GM12878 (cell line): ENCODE data around the gene WWOX. TPM values are rescaled to one million over a fixed set of nuclear protein-coding genes. Genes with fewer than 3 reads are reported as not detected.

Experiments
- ATAC-seq: fragments of 200-7000 bp; cut with Tn5 transposase; 3 replicates; pipeline ENCODE4 v1.9.1; 2020; ENCODE audit warnings: mild to moderate bottlenecking, moderate library complexity
- BruUV-seq: library from RNA; stranded (reverse); fragments of 400-500 nt; replicated peaks from 2 replicates; lab custom pipeline; 2021; lab: Mats Ljungman, UMichigan
- CTCF ChIA-PET: fragments of 300-600 bp; sonication (Branson Sonifier 250); formaldehyde crosslinking; extraction: SDS; loops from one replicate; lab custom pipeline; 2021; ENCODE audit warnings: inconsistent platforms; lab: Yijun Ruan, JAX
- POLR2A ChIA-PET: fragments of 350-600 bp; formaldehyde crosslinking; extraction: SDS; loops from one replicate; lab custom pipeline; 2021; ENCODE audit warnings: inconsistent platforms; lab: Charles Lee
- RAD21 ChIA-PET: fragments of 300-600 bp; sonication (Branson Sonifier 250); formaldehyde crosslinking; loops from one replicate; lab custom pipeline; 2023; ENCODE audit warnings: antibody characterized with exemption; ENCODE audit not compliant: unreplicated experiment; lab: Charles Lee
- SMC1A ChIA-PET: fragments of 300-600 bp; sonication (Branson Sonifier 250); formaldehyde crosslinking; loops from one replicate; lab custom pipeline; 2023; ENCODE audit not compliant: unreplicated experiment, uncharacterized antibody; lab: Charles Lee
- DNase-seq: peaks from one replicate; pipeline ENCODE4 v3.0.0-alpha.2; 2011; ENCODE audit warnings: low read depth, low spot score
- FAIRE-seq: peaks from 3 replicates; lab custom pipeline; 2011; peaks lifted over from hg19 to GRCh38; lab: Jason Lieb, UNC
- H2AFZ ChIP-seq: 2 replicates; pipeline ENCODE4 v1.6.0; 2011; ENCODE audit warnings: low read depth, low read length, control low read depth; ENCODE audit not compliant: control insufficient read depth
- H3K27ac ChIP-seq: 2 replicates; pipeline ENCODE4 v1.5.1; 2011; ENCODE audit warnings: control low read depth; ENCODE audit not compliant: control insufficient read depth, insufficient read depth
- H3K27me3 ChIP-seq, 2 experiments: replicated peaks in 1 of 2; 2 replicates each; pipeline versions ENCODE4 v1.6.0 to v1.6.1; 2011; ENCODE audit warnings: low read length in 1 of 2; ENCODE audit not compliant: control insufficient read depth in 2 of 2, insufficient read depth in 2 of 2
- H3K36me3 ChIP-seq, 2 experiments: 2 replicates each; pipeline ENCODE4 v1.5.1; 2011; ENCODE audit warnings: low read length in 1 of 2; ENCODE audit not compliant: control insufficient read depth in 2 of 2, insufficient read depth in 2 of 2
- H3K4me1 ChIP-seq: 2 replicates; pipeline ENCODE4 v1.6.1; 2011; ENCODE audit warnings: mild to moderate bottlenecking, low read length, moderate library complexity, mixed read lengths; ENCODE audit not compliant: control insufficient read depth, insufficient read depth
- H3K4me2 ChIP-seq: 2 replicates; pipeline ENCODE4 v1.6.0; 2011; ENCODE audit warnings: control low read depth; ENCODE audit not compliant: control insufficient read depth, insufficient read depth
- H3K4me3 ChIP-seq: fragments of 200-600 bp; sonication (generic); 2 replicates; pipeline ENCODE4 v1.5.1; 2016
- H3K79me2 ChIP-seq: 2 replicates; pipeline ENCODE4 v1.6.0; 2011; ENCODE audit warnings: low read length; ENCODE audit not compliant: control insufficient read depth, insufficient read depth
- H3K9ac ChIP-seq: 2 replicates; pipeline ENCODE4 v1.8.0; 2011; ENCODE audit warnings: low read length, control low read depth, mixed read lengths; ENCODE audit not compliant: control insufficient read depth, insufficient read depth
- H3K9me3 ChIP-seq: replicated peaks from 3 replicates; pipeline ENCODE4 v1.5.1; 2011; ENCODE audit warnings: mild to moderate bottlenecking, low read length; ENCODE audit not compliant: control insufficient read depth, insufficient read depth
- H4K20me1 ChIP-seq: 2 replicates; pipeline ENCODE4 v1.6.0; 2011; ENCODE audit not compliant: control insufficient read depth, insufficient read depth
- ASH2L ChIP-seq: fragments of 300-600, 200-600 bp; sonication (generic); IDR thresholded peaks from 2 replicates; pipeline ENCODE4 v1.6.1; 2017; ENCODE audit warnings: low read depth, mild to moderate bottlenecking, borderline replicate concordance
- ETV6 ChIP-seq, 2 experiments: fragments of 450-650 bp in 1 of 2; IDR thresholded peaks in 1 of 2; conservative IDR thresholded peaks in 1 of 2; 2 replicates each; pipeline ENCODE4 v1.6.1; 2014; ENCODE audit warnings: antibody characterized with exemption in 1 of 2, borderline replicate concordance in 1 of 2, low read depth in 1 of 2, mild to moderate bottlenecking in 1 of 2, moderate library complexity in 1 of 2
- FOXK2 ChIP-seq: fragments of 450-650 bp; IDR thresholded peaks from 2 replicates; pipeline ENCODE4 v1.6.1; 2017; ENCODE audit warnings: mild to moderate bottlenecking, moderate library complexity
- HDAC2 ChIP-seq: fragments of 200-600 bp; sonication (generic); IDR thresholded peaks from 2 replicates; pipeline ENCODE4 v1.6.1; 2017
- IRF4 ChIP-seq: IDR thresholded peaks from 2 replicates; pipeline ENCODE4 v1.6.1; 2011; ENCODE audit warnings: low read depth, low read length
- MEF2B ChIP-seq: fragments of 450-650 bp; IDR thresholded peaks from 2 replicates; pipeline ENCODE4 v1.6.1; 2018; ENCODE audit warnings: mild to moderate bottlenecking, moderate library complexity; ENCODE audit not compliant: partially characterized antibody, poor library complexity, severe bottlenecking
- NBN ChIP-seq: fragments of 450-650 bp; IDR thresholded peaks from 2 replicates; pipeline ENCODE4 v1.6.1; 2016
- NR2C2 ChIP-seq: IDR thresholded peaks from 2 replicates; pipeline ENCODE4 v1.6.1; 2011; ENCODE audit warnings: borderline replicate concordance, low read depth; ENCODE audit not compliant: control insufficient read depth, insufficient read length
- RCOR1 ChIP-seq: conservative IDR thresholded peaks from 2 replicates; pipeline ENCODE4 v1.6.1; 2012; ENCODE audit warnings: low read depth, low read length, improper control_type of control experiment
- SMARCA5 ChIP-seq: fragments of 450-650 bp; IDR thresholded peaks from 2 replicates; pipeline ENCODE4 v1.6.1; 2017; ENCODE audit warnings: mild to moderate bottlenecking
- SPI1 ChIP-seq: IDR thresholded peaks from 2 replicates; pipeline ENCODE4 v1.6.1; 2011; ENCODE audit warnings: low read depth, mild to moderate bottlenecking, low read length, moderate library complexity, borderline replicate concordance; ENCODE audit not compliant: insufficient read depth
- WRNIP1 ChIP-seq: IDR thresholded peaks from 2 replicates; pipeline ENCODE4 v1.6.1; 2011; ENCODE audit warnings: low read depth, low read length, improper control_type of control experiment, borderline replicate concordance
- YY1 ChIP-seq: IDR thresholded peaks from 2 replicates; pipeline ENCODE4 v1.6.1; 2011; ENCODE audit warnings: low read depth, mild to moderate bottlenecking, low read length
- WGBS: methylation state at CpG from one replicate; pipeline ENCODE4 v1.1.6; 2016; ENCODE audit warnings: low lambda C conversion rate; ENCODE audit not compliant: insufficient replicate concordance, insufficient coverage; ENCODE audit errors: missing lambda C conversion rate; 5-methylcytosine and 5-hydroxymethylcytosine counted together
- in situ Hi-C: fragments of 300-500 bp; cut with MboI; formaldehyde crosslinking; loops from 9 replicates; pipeline ENCODE4 v1.14.3; 2018; ENCODE audit warnings: mixed read lengths
- intact Hi-C: fragments of 100-400 bp; cut with micrococcal nuclease; formaldehyde crosslinking; loops from one replicate; pipeline ENCODE4 v1.14.2; 2022; ENCODE audit not compliant: unreplicated experiment
- polyA plus RNA-seq, 11 experiments: library from polyadenylated mRNA; depleted of rRNA in 4 of 11; unstranded in 6 of 11; stranded (reverse) in 5 of 11; fragments of >200 nt; fragmentation: Nextera tagmentation in 4 of 11; fragmentation: Illumina TruSeq in 1 of 11; extraction: Ambion mirVana in 4 of 11; extraction: Trizol in 1 of 11; gene quantifications; 1 replicate in 1 of 11; 2 replicates in 10 of 11; pipeline versions ENCODE4 v1.2.1 to v1.2.3, GENCODE V29; 2011 to 2016; ENCODE audit warnings: inconsistent platforms in 2 of 11, missing spikeins in 2 of 11, low read depth in 1 of 11
- total RNA-seq, 4 experiments: library from RNA; depleted of rRNA in 3 of 4; stranded (reverse); fragments of >200 nt in 3 of 4; fragmentation: Illumina TruSeq in 1 of 4; extraction: Trizol in 1 of 4; gene quantifications; 2 replicates each; pipeline versions ENCODE4 v1.2.1 to v1.2.3, GENCODE V29; 2013 to 2021
- TF ChIP-seq, protein P1 (sequence below): fragments of 450-650 bp; formaldehyde crosslinking; IDR thresholded peaks from 2 replicates; pipeline ENCODE4 v1.4.0; 2020; ENCODE audit warnings: mild to moderate bottlenecking, moderate library complexity
- TF ChIP-seq, protein P2 (sequence below): fragments of 450-650 bp; formaldehyde crosslinking; IDR thresholded peaks from 2 replicates; pipeline ENCODE4 v1.4.0; 2022; ENCODE audit warnings: mild to moderate bottlenecking, moderate library complexity
- TF ChIP-seq, protein P3 (sequence below): fragments of 450-650 bp; formaldehyde crosslinking; IDR thresholded peaks from 2 replicates; pipeline ENCODE4 v1.5.0; 2022; ENCODE audit warnings: mild to moderate bottlenecking, missing genetic modification characterization

Gene WWOX
- total and polyA plus RNA-seq, 10 of the 15 experiments (the other 5 are each of a cell fraction or from before 2014, with no cell fraction given): 2.8 to 24.4 (median 17.8) TPM

DNA sequence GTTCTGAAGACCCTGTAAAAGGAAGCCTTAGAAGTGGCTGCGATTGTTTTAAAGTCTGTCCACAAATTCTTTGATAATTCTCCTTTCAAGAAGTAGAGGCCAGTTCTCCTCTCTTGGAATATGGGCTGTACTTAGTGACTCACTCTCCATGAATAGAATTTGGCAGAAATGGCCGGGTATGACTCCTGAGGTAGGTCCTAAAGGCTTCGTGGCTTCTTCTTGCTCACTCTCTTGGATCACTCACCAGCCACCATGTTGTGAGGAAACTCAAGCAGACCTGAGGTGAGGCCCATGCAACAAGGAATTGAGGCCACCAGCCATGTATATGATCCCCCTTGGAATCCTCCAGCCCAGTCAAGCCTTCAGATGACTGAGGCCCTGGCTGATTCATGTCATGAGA is 75.8 kb downstream of the WWOX start:
- Histone ChIP-seq H4K20me1 (no peaks in the 10 kb centered on the region), H3K9me3 (no peaks in the 10 kb centered on the region), H3K4me3 (no peak overlapping the region), H3K36me3 (no peaks in the 10 kb centered on the region), H3K27me3 (no peaks in the 10 kb centered on the region), H3K27ac (no peak overlapping the region), H3K4me1 (no peaks in the 10 kb centered on the region), H3K4me2 (no peak overlapping the region), H2AFZ (no peak overlapping the region), H3K79me2 (no peaks in the 10 kb centered on the region), H3K9ac (no peak overlapping the region)
- FAIRE-seq: no peak
- no peak for ATAC-seq
- RAD21 ChIA-PET: no interaction called here
- 70% methylated on average over 3 of the region's 3 CpGs for WGBS
- in situ Hi-C loops (no loop called here), intact Hi-C loops (no loop called here)
- SMC1A ChIA-PET: no interaction called here
- no TSS peak for BruUV-seq
- POLR2A ChIA-PET: no interaction called here
- CTCF ChIA-PET: no interaction called here
- no peak for DNase-seq
- TF ChIP-seq, protein P1, sequence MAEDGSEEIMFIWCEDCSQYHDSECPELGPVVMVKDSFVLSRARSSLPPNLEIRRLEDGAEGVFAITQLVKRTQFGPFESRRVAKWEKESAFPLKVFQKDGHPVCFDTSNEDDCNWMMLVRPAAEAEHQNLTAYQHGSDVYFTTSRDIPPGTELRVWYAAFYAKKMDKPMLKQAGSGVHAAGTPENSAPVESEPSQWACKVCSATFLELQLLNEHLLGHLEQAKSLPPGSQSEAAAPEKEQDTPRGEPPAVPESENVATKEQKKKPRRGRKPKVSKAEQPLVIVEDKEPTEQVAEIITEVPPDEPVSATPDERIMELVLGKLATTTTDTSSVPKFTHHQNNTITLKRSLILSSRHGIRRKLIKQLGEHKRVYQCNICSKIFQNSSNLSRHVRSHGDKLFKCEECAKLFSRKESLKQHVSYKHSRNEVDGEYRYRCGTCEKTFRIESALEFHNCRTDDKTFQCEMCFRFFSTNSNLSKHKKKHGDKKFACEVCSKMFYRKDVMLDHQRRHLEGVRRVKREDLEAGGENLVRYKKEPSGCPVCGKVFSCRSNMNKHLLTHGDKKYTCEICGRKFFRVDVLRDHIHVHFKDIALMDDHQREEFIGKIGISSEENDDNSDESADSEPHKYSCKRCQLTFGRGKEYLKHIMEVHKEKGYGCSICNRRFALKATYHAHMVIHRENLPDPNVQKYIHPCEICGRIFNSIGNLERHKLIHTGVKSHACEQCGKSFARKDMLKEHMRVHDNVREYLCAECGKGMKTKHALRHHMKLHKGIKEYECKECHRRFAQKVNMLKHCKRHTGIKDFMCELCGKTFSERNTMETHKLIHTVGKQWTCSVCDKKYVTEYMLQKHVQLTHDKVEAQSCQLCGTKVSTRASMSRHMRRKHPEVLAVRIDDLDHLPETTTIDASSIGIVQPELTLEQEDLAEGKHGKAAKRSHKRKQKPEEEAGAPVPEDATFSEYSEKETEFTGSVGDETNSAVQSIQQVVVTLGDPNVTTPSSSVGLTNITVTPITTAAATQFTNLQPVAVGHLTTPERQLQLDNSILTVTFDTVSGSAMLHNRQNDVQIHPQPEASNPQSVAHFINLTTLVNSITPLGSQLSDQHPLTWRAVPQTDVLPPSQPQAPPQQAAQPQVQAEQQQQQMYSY (CRISPR knock-in tag): no peak
- TF ChIP-seq NR2C2 (no peak), FOXK2 (no peak), ASH2L (no peak), SMARCA5 (no peak), RCOR1 (no peak), ETV6 (conservative IDR thresholded peaks at IDR 0.05 in 1 of 2, IDR thresholded peaks at IDR 0.05 in 1 of 2; ENCODE audit: borderline replicate concordance in 1 of 2, low read depth in 1 of 2) (no peak), NBN (no peak), MEF2B (no peak), WRNIP1 (no peak), SPI1 (no peak), IRF4 (no peak), YY1 (no peak), HDAC2 (no peak)
- TF ChIP-seq, protein P2, sequence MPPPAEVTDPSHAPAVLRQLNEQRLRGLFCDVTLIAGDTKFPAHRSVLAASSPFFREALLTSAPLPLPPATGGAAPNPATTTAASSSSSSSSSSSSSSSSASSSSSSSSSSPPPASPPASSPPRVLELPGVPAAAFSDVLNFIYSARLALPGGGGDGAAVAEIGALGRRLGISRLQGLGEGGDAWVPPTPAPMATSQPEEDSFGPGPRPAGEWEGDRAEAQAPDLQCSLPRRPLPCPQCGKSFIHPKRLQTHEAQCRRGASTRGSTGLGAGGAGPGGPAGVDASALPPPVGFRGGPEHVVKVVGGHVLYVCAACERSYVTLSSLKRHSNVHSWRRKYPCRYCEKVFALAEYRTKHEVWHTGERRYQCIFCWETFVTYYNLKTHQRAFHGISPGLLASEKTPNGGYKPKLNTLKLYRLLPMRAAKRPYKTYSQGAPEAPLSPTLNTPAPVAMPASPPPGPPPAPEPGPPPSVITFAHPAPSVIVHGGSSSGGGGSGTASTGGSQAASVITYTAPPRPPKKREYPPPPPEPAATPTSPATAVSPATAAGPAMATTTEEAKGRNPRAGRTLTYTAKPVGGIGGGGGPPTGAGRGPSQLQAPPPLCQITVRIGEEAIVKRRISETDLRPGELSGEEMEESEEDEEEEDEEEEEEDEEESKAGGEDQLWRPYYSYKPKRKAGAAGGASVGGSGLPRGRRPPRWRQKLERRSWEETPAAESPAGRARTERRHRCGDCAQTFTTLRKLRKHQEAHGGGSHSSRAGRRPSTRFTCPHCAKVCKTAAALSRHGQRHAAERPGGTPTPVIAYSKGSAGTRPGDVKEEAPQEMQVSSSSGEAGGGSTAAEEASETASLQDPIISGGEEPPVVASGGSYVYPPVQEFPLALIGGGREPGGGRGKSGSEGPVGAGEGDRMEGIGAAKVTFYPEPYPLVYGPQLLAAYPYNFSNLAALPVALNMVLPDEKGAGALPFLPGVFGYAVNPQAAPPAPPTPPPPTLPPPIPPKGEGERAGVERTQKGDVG: no peak
- TF ChIP-seq, protein P3, sequence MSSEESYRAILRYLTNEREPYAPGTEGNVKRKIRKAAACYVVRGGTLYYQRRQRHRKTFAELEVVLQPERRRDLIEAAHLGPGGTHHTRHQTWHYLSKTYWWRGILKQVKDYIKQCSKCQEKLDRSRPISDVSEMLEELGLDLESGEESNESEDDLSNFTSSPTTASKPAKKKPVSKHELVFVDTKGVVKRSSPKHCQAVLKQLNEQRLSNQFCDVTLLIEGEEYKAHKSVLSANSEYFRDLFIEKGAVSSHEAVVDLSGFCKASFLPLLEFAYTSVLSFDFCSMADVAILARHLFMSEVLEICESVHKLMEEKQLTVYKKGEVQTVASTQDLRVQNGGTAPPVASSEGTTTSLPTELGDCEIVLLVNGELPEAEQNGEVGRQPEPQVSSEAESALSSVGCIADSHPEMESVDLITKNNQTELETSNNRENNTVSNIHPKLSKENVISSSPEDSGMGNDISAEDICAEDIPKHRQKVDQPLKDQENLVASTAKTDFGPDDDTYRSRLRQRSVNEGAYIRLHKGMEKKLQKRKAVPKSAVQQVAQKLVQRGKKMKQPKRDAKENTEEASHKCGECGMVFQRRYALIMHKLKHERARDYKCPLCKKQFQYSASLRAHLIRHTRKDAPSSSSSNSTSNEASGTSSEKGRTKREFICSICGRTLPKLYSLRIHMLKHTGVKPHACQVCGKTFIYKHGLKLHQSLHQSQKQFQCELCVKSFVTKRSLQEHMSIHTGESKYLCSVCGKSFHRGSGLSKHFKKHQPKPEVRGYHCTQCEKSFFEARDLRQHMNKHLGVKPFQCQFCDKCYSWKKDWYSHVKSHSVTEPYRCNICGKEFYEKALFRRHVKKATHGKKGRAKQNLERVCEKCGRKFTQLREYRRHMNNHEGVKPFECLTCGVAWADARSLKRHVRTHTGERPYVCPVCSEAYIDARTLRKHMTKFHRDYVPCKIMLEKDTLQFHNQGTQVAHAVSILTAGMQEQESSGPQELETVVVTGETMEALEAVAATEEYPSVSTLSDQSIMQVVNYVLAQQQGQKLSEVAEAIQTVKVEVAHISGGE (CRISPR knock-in tag): no peak
